ENCODE data around the gene VOPP1.

Gene VOPP1

GRCh38 chr7:55452971-55453370 is 119.3 kb downstream of the VOPP1 start:
- H3K4me3 ChIP-seq (ENCODE audit: low read depth, low read length): no peak overlapping the region
- TF ChIP-seq CTCF (IDR thresholded peaks at IDR 0.05; ENCODE audit: low read depth, low read length): no peak
- DNase-seq: no peak
- no peak overlapping the region for H3K27ac ChIP-seq
- peaks cover 2% of the 10 kb centered on the region for H3K9me3 ChIP-seq (ENCODE audit: severe bottlenecking)
- H3K36me3 ChIP-seq: no peaks in the 10 kb centered on the region
- no peaks in the 10 kb centered on the region for H3K27me3 ChIP-seq (ENCODE audit: insufficient read depth, low read depth, severe bottlenecking)

- no peak overlapping the region for H3K27ac ChIP-seq
- DNase-seq: no peak
- no peak for TF ChIP-seq CTCF (IDR thresholded peaks at IDR 0.05; ENCODE audit: low read depth, low read length)
Observed at GRCh38 chr7:55449992-55450535, 122.2 kb downstream of the VOPP1 start.

GRCh38 chr7:55449205-55449991 is 122.9 kb downstream of the VOPP1 start:
- H3K9me3 ChIP-seq (ENCODE audit: severe bottlenecking): no peaks in the 10 kb centered on the region
- no peak for DNase-seq
- no peaks in the 10 kb centered on the region for H3K36me3 ChIP-seq
- no peak overlapping the region for H3K4me3 ChIP-seq (ENCODE audit: low read depth, low read length)
- H3K27ac ChIP-seq: no peak overlapping the region
- no peaks in the 10 kb centered on the region for H3K27me3 ChIP-seq (ENCODE audit: insufficient read depth, low read depth, severe bottlenecking)
- no peak for TF ChIP-seq CTCF (IDR thresholded peaks at IDR 0.05; ENCODE audit: low read depth, low read length)

More at GRCh38 chr7:55449992-55450535, 122.2 kb downstream of the VOPP1 start:
- H3K36me3 ChIP-seq: no peaks in the 10 kb centered on the region
- H3K9me3 ChIP-seq (ENCODE audit: severe bottlenecking): no peaks in the 10 kb centered on the region
- no peaks in the 10 kb centered on the region for H3K27me3 ChIP-seq (ENCODE audit: insufficient read depth, low read depth, severe bottlenecking)
- H3K4me3 ChIP-seq (ENCODE audit: low read depth, low read length): no peak overlapping the region

GRCh38 chr7:55448526-55448925 is 123.8 kb downstream of the VOPP1 start:
- Histone ChIP-seq H3K36me3 (no peaks in the 10 kb centered on the region), H3K9me3 (ENCODE audit: severe bottlenecking) (no peaks in the 10 kb centered on the region), H3K27me3 (ENCODE audit: insufficient read depth, low read depth, severe bottlenecking) (no peaks in the 10 kb centered on the region), H3K4me3 (ENCODE audit: low read depth, low read length) (no peak overlapping the region), H3K27ac (no peak overlapping the region)
- no peak for DNase-seq
- no peak for TF ChIP-seq CTCF (IDR thresholded peaks at IDR 0.05; ENCODE audit: low read depth, low read length)

GRCh38 chr7:55444786-55445185 is 127.5 kb downstream of the VOPP1 start:
- H3K4me3 ChIP-seq (ENCODE audit: low read depth, low read length): no peak overlapping the region
- TF ChIP-seq CTCF (IDR thresholded peaks at IDR 0.05; ENCODE audit: low read depth, low read length): no peak
- no peaks in the 10 kb centered on the region for H3K36me3 ChIP-seq
- H3K27me3 ChIP-seq (ENCODE audit: insufficient read depth, low read depth, severe bottlenecking): no peaks in the 10 kb centered on the region
- no peaks in the 10 kb centered on the region for H3K9me3 ChIP-seq (ENCODE audit: severe bottlenecking)
- no peak overlapping the region for H3K27ac ChIP-seq
- no peak for DNase-seq
